H1 (cell line): ENCODE measurements around the gene L3MBTL1. TPM values are rescaled to one million over a fixed set of nuclear protein-coding genes. Genes with fewer than 3 reads are reported as not detected.

Experiments used
- CTCF ChIA-PET: fragments of 300-600 bp; sonication (Branson Sonifier 250); formaldehyde crosslinking; loops from one replicate; lab custom pipeline; 2021; ENCODE audit not compliant: partially characterized antibody; lab: Charles Lee
- POLR2A ChIA-PET: fragments of 300-600 bp; sonication (Branson Sonifier 250); formaldehyde crosslinking; loops from one replicate; lab custom pipeline; 2021; ENCODE audit warnings: inconsistent platforms; ENCODE audit not compliant: partially characterized antibody; lab: Charles Lee
- DNase-seq, 2 experiments: peaks; one replicate each; pipeline versions ENCODE4 v3.0.0 to v3.0.0-alpha.2; 2010 to 2022; ENCODE audit warnings: low spot score in 2 of 2, low read depth in 1 of 2, mixed read lengths in 1 of 2
- FAIRE-seq: peaks from 2 replicates; lab custom pipeline; 2011; peaks lifted over from hg19 to GRCh38; lab: Jason Lieb, UNC
- H2AFZ ChIP-seq: 2 replicates; pipeline ENCODE4 v1.8.1; 2012; ENCODE audit warnings: low read length, inconsistent platforms
- H2AK5ac ChIP-seq: 2 replicates; pipeline ENCODE4 v1.6.1; 2013; ENCODE audit warnings: low read depth, low read length
- H2BK120ac ChIP-seq: replicated peaks from 2 replicates; pipeline ENCODE3; 2013; ENCODE audit warnings: low read depth, low read length, inconsistent platforms
- H2BK12ac ChIP-seq: 2 replicates; pipeline ENCODE4 v1.6.1; 2013; ENCODE audit warnings: low read depth, low read length
- H2BK15ac ChIP-seq: 2 replicates; pipeline ENCODE4 v1.6.1; 2013; ENCODE audit warnings: low read length
- H2BK20ac ChIP-seq: 2 replicates; pipeline ENCODE4 v1.6.1; 2013; ENCODE audit warnings: low read length
- H2BK5ac ChIP-seq: 2 replicates; pipeline ENCODE4 v1.6.1; 2013; ENCODE audit warnings: low read depth, low read length
- H3K14ac ChIP-seq: 2 replicates; pipeline ENCODE4 v1.6.1; 2013; ENCODE audit warnings: inconsistent platforms; ENCODE audit not compliant: insufficient read length
- H3K18ac ChIP-seq: 2 replicates; pipeline ENCODE4 v1.6.1; 2013; ENCODE audit warnings: low read length; ENCODE audit errors: extremely low read depth
- H3K23ac ChIP-seq: 2 replicates; pipeline ENCODE4 v1.6.1; 2013; ENCODE audit warnings: inconsistent platforms; ENCODE audit not compliant: insufficient read length
- H3K23me2 ChIP-seq: 2 replicates; pipeline ENCODE4 v1.6.1; 2013; ENCODE audit warnings: low read depth, low read length
- H3K27ac ChIP-seq: 2 replicates; pipeline ENCODE4 v1.6.1; 2011; ENCODE audit warnings: low read depth, low read length, inconsistent platforms
- H3K27me3 ChIP-seq, 4 experiments: replicated peaks in 1 of 4; 1 replicate in 1 of 4; 2 replicates in 3 of 4; pipeline versions ENCODE4 v1.6.1 to v1.8.1; 2011 to 2013; ENCODE audit warnings: low read length in 3 of 4, mild to moderate bottlenecking in 3 of 4, inconsistent platforms in 2 of 4, mixed read lengths in 2 of 4, moderate library complexity in 1 of 4; ENCODE audit not compliant: control insufficient read depth in 3 of 4, insufficient read depth in 3 of 4; ENCODE audit errors: extremely low read depth in 1 of 4
- H3K36me3 ChIP-seq, 4 experiments: 2 replicates each; pipeline versions ENCODE4 v1.6.1 to v1.8.1; 2011 to 2013; ENCODE audit warnings: mild to moderate bottlenecking in 4 of 4, low read length in 3 of 4, moderate library complexity in 2 of 4, control low read depth in 1 of 4, inconsistent platforms in 1 of 4; ENCODE audit not compliant: insufficient read depth in 4 of 4, control insufficient read depth in 2 of 4
- H3K4ac ChIP-seq: replicated peaks from 2 replicates; pipeline ENCODE3; 2013; ENCODE audit warnings: low read length, low read depth, mixed read lengths, inconsistent platforms; ENCODE audit not compliant: insufficient read length
- H3K4me1 ChIP-seq, 4 experiments: replicated peaks in 1 of 4; 1 replicate in 1 of 4; 2 replicates in 3 of 4; pipeline versions ENCODE4 v1.6.1 to v1.8.1; 2011 to 2013; ENCODE audit warnings: low read length in 3 of 4, inconsistent platforms in 2 of 4, mixed read lengths in 1 of 4; ENCODE audit not compliant: insufficient read depth in 4 of 4, control insufficient read depth in 3 of 4
- H3K4me2 ChIP-seq, 2 experiments: 2 replicates each; pipeline versions ENCODE4 v1.6.1 to v1.8.1; 2011 to 2013; ENCODE audit warnings: low read depth in 2 of 2, low read length in 2 of 2, control low read depth in 1 of 2, inconsistent platforms in 1 of 2, mild to moderate bottlenecking in 1 of 2; ENCODE audit not compliant: insufficient read depth in 1 of 2
- H3K4me3 ChIP-seq, 4 experiments: fragments of 200-600, 300-600 bp in 1 of 4; sonication (generic), shearing (Covaris generic), sonication (Bioruptor Twin) in 1 of 4; 2 replicates each; pipeline versions ENCODE4 v1.5.1 to v1.8.1; 2011 to 2016; ENCODE audit warnings: low read length in 4 of 4, low read depth in 3 of 4, control low read depth in 2 of 4, inconsistent platforms in 2 of 4, mild to moderate bottlenecking in 2 of 4, mixed read lengths in 1 of 4, moderate library complexity in 1 of 4; ENCODE audit not compliant: insufficient read depth in 2 of 4; ENCODE audit errors: extremely low read depth in 1 of 4
- H3K56ac ChIP-seq: replicated peaks from 2 replicates; pipeline ENCODE3; 2013; ENCODE audit warnings: low read depth, mild to moderate bottlenecking, mixed read lengths, low read length, inconsistent platforms; ENCODE audit not compliant: insufficient read length
- H3K79me1 ChIP-seq: 2 replicates; pipeline ENCODE4 v1.6.1; 2013; ENCODE audit warnings: low read depth, low read length, control low read depth
- H3K79me2 ChIP-seq, 2 experiments: 2 replicates each; pipeline versions ENCODE4 v1.6.1 to v1.8.1; 2012 to 2013; ENCODE audit warnings: low read length in 2 of 2, mild to moderate bottlenecking in 2 of 2, inconsistent platforms in 1 of 2; ENCODE audit not compliant: insufficient read depth in 2 of 2, control insufficient read depth in 1 of 2
- H3K9ac ChIP-seq, 4 experiments: replicated peaks in 1 of 4; 1 replicate in 1 of 4; 2 replicates in 3 of 4; pipeline versions ENCODE4 v1.6.1 to v1.8.1; 2011 to 2013; ENCODE audit warnings: low read depth in 3 of 4, low read length in 3 of 4, control low read depth in 2 of 4, mild to moderate bottlenecking in 2 of 4, moderate library complexity in 2 of 4, inconsistent platforms in 1 of 4; ENCODE audit errors: extremely low read depth in 1 of 4
- H3K9me3 ChIP-seq, 2 experiments: 2 replicates each; pipeline versions ENCODE4 v1.6.1 to v1.8.1; 2012 to 2013; ENCODE audit warnings: mild to moderate bottlenecking in 2 of 2, moderate library complexity in 2 of 2, control low read depth in 1 of 2, inconsistent platforms in 1 of 2, low read depth in 1 of 2, low read length in 1 of 2, mixed read lengths in 1 of 2; ENCODE audit not compliant: insufficient read depth in 2 of 2
- H4K20me1 ChIP-seq, 2 experiments: replicated peaks in 1 of 2; 2 replicates each; pipeline versions ENCODE3 to v1.8.1; 2011 to 2013; ENCODE audit warnings: inconsistent platforms in 2 of 2, low read length in 2 of 2, mild to moderate bottlenecking in 1 of 2; ENCODE audit not compliant: insufficient read depth in 2 of 2, control insufficient read depth in 1 of 2
- H4K5ac ChIP-seq: 2 replicates; pipeline ENCODE4 v1.6.1; 2013; ENCODE audit warnings: low read length, low read depth, mixed read lengths, inconsistent platforms; ENCODE audit not compliant: insufficient read length
- H4K8ac ChIP-seq: 2 replicates; pipeline ENCODE4 v1.8.0; 2013; ENCODE audit warnings: mild to moderate bottlenecking, moderate library complexity, low read length, inconsistent platforms; ENCODE audit not compliant: insufficient read depth; ENCODE audit errors: extremely low read depth
- H4K91ac ChIP-seq: replicated peaks from 2 replicates; pipeline ENCODE3; 2013; ENCODE audit warnings: low read length, mixed read lengths, inconsistent platforms; ENCODE audit not compliant: insufficient read length
- BACH1 ChIP-seq: IDR thresholded peaks from 2 replicates; pipeline ENCODE4 v1.6.1; 2012; ENCODE audit warnings: low read length, improper control_type of control experiment
- CHD1 ChIP-seq: IDR thresholded peaks from 2 replicates; pipeline ENCODE4 v1.6.1; 2012; ENCODE audit warnings: low read depth, low read length, improper control_type of control experiment
- JUND ChIP-seq: IDR thresholded peaks from 2 replicates; pipeline ENCODE4 v1.6.1; 2011; ENCODE audit warnings: mild to moderate bottlenecking, improper control_type of control experiment, low read length
- TCF12 ChIP-seq: IDR thresholded peaks from 2 replicates; pipeline ENCODE4 v1.6.1; 2011; ENCODE audit warnings: low read depth, mild to moderate bottlenecking, low read length
- WGBS, 2 experiments: shearing (Covaris generic) in 1 of 2; methylation state at CpG; one replicate each; pipeline versions ENCODE4 v1.1.6 to v1.1.7; 2013 to 2015; ENCODE audit warnings: low lambda C conversion rate in 2 of 2, mixed read lengths in 2 of 2, inconsistent platforms in 1 of 2, low coverage in 1 of 2, missing lambda C conversion rate in 1 of 2; ENCODE audit not compliant: insufficient replicate concordance in 2 of 2, insufficient coverage in 1 of 2, insufficient read length in 1 of 2; ENCODE audit errors: extremely low coverage in 1 of 2, missing lambda C conversion rate in 1 of 2; 5-methylcytosine and 5-hydroxymethylcytosine counted together
- polyA plus RNA-seq, 7 experiments: library from polyadenylated mRNA; depleted of rRNA in 3 of 7; stranded (reverse) in 5 of 7; unstranded in 2 of 7; fragments of >200 nt in 5 of 7; fragments of 200-250 nt in 2 of 7; gene quantifications; 1 replicate in 5 of 7; 2 replicates in 1 of 7; 4 replicates in 1 of 7; pipeline versions ENCODE4 v1.2.1 to v1.2.3, GENCODE V29; 2011 to 2013; ENCODE audit warnings: missing spikeins in 2 of 7, mixed read lengths in 2 of 7
- total RNA-seq: library from RNA; stranded (reverse); fragmentation: NEBNext Ultra II Directional; extraction: Animal tissue kit (Norgen Biotek cat#: 25700); gene quantifications from 2 replicates; pipeline ENCODE4 v1.2.1, GENCODE V29; 2021

The L3MBTL1 gene
- total and polyA plus RNA-seq, 2 of the 8 experiments (the other 6 are each of a cell fraction or from before 2014, with no cell fraction given) = 11.9 to 17.0 TPM

DNA sequence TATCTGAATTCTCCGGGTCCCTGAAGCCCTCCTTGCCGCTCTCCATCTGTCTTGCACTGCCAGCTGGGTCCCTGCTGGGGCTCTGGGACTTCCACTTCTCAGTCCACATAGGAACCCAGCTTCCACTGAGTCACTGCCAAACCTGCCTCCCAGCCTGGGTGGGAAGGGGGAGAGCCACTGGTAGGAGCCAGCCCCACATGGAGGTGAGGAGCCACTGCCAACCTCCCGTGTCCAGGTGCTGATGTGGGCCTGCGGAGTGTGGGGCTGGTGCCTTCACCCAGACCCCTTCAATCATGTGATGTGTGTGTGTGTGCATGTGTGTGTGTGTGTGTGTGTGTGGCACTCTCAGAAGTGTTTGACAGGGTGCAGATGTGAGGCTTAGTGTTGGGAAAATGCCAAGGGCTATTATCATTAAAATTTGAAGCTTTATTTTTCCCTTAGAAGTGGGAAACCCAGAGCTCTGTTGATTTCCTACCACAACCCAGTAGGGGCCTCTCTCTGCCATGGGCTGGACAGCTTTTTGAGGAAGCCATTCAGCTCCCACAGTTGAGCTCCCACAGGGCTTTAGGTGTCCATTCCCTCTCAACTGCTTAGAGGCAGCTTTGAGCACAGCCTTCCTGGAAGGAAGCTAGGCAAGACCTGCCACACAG is 42.0 kb downstream of the L3MBTL1 start:
- FAIRE-seq = no peak
- TF ChIP-seq TCF12 (no peak), JUND (no peak), CHD1 (no peak), BACH1 (no peak)

More for the DNA sequence above, 42.0 kb downstream of the L3MBTL1 start:
- H3K79me1 ChIP-seq = no peaks in the 10 kb centered on the region
- no peak overlapping the region for H2BK12ac ChIP-seq
- no peak overlapping the region for H3K4me2 ChIP-seq
- no peak overlapping the region for H2BK15ac ChIP-seq
- no peak overlapping the region for H3K9ac ChIP-seq
- H4K8ac ChIP-seq = no peak overlapping the region
- H3K56ac ChIP-seq = no peak overlapping the region
- H3K4me1 ChIP-seq = no peaks in the 10 kb centered on the region
- peaks cover 0 to 5% (median 0%) of the 10 kb centered on the region in 4 experiments; a peak in 2 of 8 replicates for H3K36me3 ChIP-seq
- POLR2A ChIA-PET = interaction anchor here (0.7 to 1.3 kb wide), 4 partner anchors 9 to 92 kb away, joined by 3 to 4 read pairs (median 3); partner anchors contain the start of genes SGK2 and SRSF6
- CTCF ChIA-PET = interaction anchor here (0.9 to 4.5 kb wide), 3 partner anchors 11 to 20 kb away, joined by 3 to 46 read pairs (median 3); no protein-coding TSS in a partner anchor
- H2BK20ac ChIP-seq = no peak overlapping the region
- H3K27me3 ChIP-seq = no peaks in the 10 kb centered on the region
- H4K20me1 ChIP-seq = no peaks in the 10 kb centered on the region
- no peak overlapping the region for H2AFZ ChIP-seq
- H3K4me3 ChIP-seq = no peak overlapping the region
- 96% methylated on average over 4 of the region's 4 CpGs; no CpG with 5 or more reads in 1 of the 2 experiments for WGBS, 2 experiments
- H2BK120ac ChIP-seq = no peak overlapping the region
- no peak overlapping the region for H3K23ac ChIP-seq
- H3K14ac ChIP-seq = no peak overlapping the region
- H3K27ac ChIP-seq = no peak overlapping the region
- no peak overlapping the region for H4K91ac ChIP-seq
- no peak for DNase-seq
- no peak overlapping the region for H3K18ac ChIP-seq
- H4K5ac ChIP-seq = no peak overlapping the region
- no peak overlapping the region for H3K4ac ChIP-seq
- peaks cover 0 to 7% of the 10 kb centered on the region in 2 experiments; a peak in 2 of 4 replicates for H3K9me3 ChIP-seq
- H2AK5ac ChIP-seq = no peak overlapping the region
- peaks cover 2% of the 10 kb centered on the region; the same call in 1 of the 2 replicates for H3K23me2 ChIP-seq
- H3K79me2 ChIP-seq = no peaks in the 10 kb centered on the region
- no peak overlapping the region for H2BK5ac ChIP-seq
